OCI-LY3 (cell line): ENCODE results near the gene HCFC1R1.

Experiments used
- EZH2phosphoT487 ChIP-seq: fragments of 200-600 bp; shearing (Covaris generic); IDR thresholded peaks from 2 replicates; pipeline ENCODE4 v1.6.1; 2018; ENCODE audit warnings: antibody characterized with exemption, mixed run types, low read depth
- TF ChIP-seq, protein P1 (sequence below): fragments of 200-600, 300-600 bp; sonication (generic); IDR thresholded peaks from 2 replicates; pipeline ENCODE4 v1.5.1; 2014; ENCODE audit warnings: antibody characterized with exemption, low read length, low read depth

GRCh38 chr16:2987833-2988232 is 35.9 kb downstream of the HCFC1R1 start:
- TF ChIP-seq, protein P1, sequence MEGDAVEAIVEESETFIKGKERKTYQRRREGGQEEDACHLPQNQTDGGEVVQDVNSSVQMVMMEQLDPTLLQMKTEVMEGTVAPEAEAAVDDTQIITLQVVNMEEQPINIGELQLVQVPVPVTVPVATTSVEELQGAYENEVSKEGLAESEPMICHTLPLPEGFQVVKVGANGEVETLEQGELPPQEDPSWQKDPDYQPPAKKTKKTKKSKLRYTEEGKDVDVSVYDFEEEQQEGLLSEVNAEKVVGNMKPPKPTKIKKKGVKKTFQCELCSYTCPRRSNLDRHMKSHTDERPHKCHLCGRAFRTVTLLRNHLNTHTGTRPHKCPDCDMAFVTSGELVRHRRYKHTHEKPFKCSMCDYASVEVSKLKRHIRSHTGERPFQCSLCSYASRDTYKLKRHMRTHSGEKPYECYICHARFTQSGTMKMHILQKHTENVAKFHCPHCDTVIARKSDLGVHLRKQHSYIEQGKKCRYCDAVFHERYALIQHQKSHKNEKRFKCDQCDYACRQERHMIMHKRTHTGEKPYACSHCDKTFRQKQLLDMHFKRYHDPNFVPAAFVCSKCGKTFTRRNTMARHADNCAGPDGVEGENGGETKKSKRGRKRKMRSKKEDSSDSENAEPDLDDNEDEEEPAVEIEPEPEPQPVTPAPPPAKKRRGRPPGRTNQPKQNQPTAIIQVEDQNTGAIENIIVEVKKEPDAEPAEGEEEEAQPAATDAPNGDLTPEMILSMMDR: no peak
- TF ChIP-seq EZH2phosphoT487: no peak
